VCaP (cell line): ENCODE results near the gene TADA2A.

Experiments
- H3K27ac ChIP-seq: fragments of 450-650 bp; 2 replicates; pipeline ENCODE4 v1.5.1; 2017
- CTCF ChIP-seq: fragments of 450-650 bp; conservative IDR thresholded peaks from 2 replicates; pipeline ENCODE4 v1.5.1; 2017; ENCODE audit warnings: mild to moderate bottlenecking, moderate library complexity

Gene TADA2A

GRCh38 chr17:37465069-37465616 is 58.5 kb downstream of the TADA2A start:
- no peak overlapping the region for H3K27ac ChIP-seq
- TF ChIP-seq CTCF, result no peak

DNA sequence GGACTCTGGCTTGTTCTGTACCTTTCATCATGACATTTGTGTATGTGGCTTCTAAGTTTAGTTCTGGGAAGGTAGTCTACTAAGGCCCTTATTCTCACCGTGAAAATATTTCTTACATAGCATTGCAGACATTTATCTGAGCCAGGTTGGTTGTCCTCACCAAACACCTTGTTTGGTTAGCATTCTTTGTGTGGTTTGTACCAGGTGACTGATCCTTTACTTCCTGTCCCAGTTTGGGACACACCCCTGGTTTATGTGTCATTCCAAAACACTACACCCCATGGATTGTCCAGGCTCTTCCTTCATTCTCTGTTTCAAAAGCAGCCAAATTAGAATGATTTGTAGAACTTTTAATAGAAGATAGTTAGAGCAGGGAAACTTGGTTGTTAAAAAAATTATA is 59.8 kb downstream of the TADA2A start:
- TF ChIP-seq CTCF, result no peak
- no peak overlapping the region for H3K27ac ChIP-seq

- TF ChIP-seq CTCF, result no peak
- H3K27ac ChIP-seq, result no peak overlapping the region
Measured at GRCh38 chr17:37470181-37470580, 63.5 kb downstream of the TADA2A start.

DNA sequence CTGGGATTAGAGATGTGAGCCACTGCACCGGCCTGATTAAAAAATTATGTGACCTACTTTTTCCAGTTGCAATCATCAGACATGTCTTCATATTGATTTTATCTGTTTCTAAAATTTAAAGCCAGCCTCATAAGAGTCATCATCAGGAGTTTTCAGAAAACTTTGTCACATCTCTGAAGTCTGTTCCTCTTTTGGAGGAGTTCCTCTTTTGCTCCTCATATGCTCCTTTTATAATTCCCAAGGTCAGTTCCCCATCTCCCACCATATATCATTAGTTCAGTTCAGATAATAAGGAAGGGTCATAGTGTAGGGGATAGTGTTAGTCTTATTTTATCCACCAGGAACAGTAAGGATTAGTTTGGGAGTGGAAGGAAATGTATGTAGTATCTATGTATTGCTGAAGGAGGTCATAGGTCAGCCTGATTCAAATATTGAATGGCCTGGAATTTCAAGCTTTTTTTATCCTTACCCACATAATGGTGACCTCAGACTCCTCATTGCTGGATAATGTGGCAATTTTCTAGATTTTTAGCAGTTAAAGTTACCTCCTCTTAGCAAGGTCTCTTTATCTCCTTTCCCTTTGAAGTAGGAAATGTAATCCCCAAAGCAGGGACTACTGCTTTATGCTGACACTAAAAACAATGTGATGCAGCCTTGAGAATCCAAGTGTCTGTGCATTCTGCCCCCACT is 69.2 kb downstream of the TADA2A start:
- TF ChIP-seq CTCF, result no peak
- peak overlapping the region; percentile 25; the same call in 1 of the 2 replicates for H3K27ac ChIP-seq

DNA sequence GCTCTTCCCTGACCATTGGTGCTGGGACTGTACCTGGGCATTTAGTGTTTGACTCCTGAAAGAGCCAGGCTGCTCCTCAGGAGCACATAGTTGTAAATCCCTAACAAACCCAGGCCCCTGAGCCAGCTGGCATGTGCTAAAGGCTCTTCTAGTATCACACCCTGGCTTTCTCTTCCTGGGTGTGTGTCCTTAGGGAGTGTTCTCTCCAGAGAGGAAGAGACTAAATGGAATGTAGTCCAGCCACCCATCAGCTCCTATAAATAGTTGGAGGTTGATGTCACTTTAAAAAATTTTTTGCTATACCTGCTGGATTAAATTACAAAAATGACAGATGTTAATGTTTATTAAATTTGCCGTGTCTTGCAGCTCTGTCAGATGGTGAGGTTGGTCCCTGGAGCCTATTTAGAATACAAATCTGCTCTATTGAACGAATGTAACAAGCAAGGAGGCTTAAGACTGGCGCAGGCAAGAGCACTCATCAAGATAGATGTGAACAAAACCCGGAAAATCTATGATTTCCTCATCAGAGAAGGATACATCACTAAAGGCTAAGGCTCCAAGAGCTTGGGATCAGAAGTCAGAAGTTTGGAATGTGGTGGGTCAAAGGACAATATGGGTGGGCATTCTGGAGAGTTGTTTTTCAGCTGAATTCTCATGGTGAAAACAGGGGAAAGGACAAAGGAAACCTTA is 69.9 kb downstream of the TADA2A start:
- H3K27ac ChIP-seq, result peak overlapping the region; percentile 25; the same call in 1 of the 2 replicates
- TF ChIP-seq CTCF, result no peak

- H3K27ac ChIP-seq, result no peak overlapping the region
- TF ChIP-seq CTCF, result no peak
Measured at GRCh38 chr17:37478187-37478586, 71.5 kb downstream of the TADA2A start.

GRCh38 chr17:37479025-37479424 is 72.3 kb downstream of the TADA2A start:
- no peak overlapping the region for H3K27ac ChIP-seq
- no peak for TF ChIP-seq CTCF
